Measurements from ENCODE around the gene LIPC. TPM values are rescaled to one million over a fixed set of nuclear protein-coding genes. Genes with fewer than 3 reads are reported as not detected.

The LIPC gene
- total RNA-seq, 1 donor from 2014 or later: not detected

DNA sequence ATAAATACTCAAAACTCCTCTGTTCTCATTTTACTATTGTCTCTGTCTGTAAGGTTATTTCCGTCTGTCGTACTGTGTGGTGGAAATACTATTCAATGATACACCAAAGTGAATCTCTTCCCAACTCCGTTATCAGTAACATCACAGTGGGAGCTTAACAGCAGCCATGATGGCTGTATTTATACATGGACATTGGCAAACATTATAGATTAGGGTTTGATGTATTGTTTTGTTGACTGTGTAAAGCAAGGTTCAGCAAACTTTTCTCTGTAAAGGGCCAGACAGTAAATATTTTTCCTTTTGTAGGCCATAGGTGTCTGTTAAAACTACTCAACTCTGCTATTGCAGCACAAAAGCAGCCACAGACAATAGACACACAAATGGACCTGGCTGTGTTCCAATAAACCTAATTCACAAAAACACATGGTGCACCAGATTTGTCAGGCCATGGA is 23.2 kb downstream of the LIPC start:
- TF ChIP-seq, protein P1, sequence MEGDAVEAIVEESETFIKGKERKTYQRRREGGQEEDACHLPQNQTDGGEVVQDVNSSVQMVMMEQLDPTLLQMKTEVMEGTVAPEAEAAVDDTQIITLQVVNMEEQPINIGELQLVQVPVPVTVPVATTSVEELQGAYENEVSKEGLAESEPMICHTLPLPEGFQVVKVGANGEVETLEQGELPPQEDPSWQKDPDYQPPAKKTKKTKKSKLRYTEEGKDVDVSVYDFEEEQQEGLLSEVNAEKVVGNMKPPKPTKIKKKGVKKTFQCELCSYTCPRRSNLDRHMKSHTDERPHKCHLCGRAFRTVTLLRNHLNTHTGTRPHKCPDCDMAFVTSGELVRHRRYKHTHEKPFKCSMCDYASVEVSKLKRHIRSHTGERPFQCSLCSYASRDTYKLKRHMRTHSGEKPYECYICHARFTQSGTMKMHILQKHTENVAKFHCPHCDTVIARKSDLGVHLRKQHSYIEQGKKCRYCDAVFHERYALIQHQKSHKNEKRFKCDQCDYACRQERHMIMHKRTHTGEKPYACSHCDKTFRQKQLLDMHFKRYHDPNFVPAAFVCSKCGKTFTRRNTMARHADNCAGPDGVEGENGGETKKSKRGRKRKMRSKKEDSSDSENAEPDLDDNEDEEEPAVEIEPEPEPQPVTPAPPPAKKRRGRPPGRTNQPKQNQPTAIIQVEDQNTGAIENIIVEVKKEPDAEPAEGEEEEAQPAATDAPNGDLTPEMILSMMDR (IDR thresholded peaks at IDR 0.05): no peak
- H3K9me3 ChIP-seq: no peaks in the 10 kb centered on the region
- H3K27me3 ChIP-seq: no peaks in the 10 kb centered on the region
- H3K27ac ChIP-seq: no peak overlapping the region
- no peak for DNase-seq (ENCODE audit: low spot score in 2 of 2)
- intact Hi-C loops (cut with DNase I): no loop called here
- H3K36me3 ChIP-seq: no peaks in the 10 kb centered on the region
- no peaks in the 10 kb centered on the region for H3K4me1 ChIP-seq
- no peak overlapping the region for H3K4me3 ChIP-seq

DNA sequence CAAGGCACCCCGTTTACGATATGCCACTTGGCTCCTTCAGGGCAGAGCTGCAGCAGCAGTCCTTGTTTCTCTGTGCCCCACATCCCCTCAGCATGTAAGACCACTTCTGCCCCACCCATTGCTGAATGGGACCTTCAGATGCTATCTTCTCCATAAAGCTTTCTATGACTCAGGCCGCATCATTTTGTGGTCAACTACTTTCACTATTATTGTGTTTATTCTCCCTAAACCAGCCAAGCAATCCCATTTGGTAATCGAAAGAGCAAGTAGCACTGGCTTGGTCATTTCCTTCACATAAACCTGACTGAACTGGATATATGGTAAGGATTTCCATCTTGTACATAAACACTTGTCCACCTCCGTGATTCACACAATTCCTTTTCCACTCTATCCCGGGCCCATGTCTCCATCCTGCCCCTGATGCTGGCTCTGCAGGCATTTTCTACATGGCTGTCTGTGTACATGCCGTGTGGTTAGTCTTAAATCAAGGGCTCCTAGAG is 25.7 kb downstream of the LIPC start:
- intact Hi-C loops (cut with DNase I): no loop called here
- no peak overlapping the region for H3K4me3 ChIP-seq
- no peaks in the 10 kb centered on the region for H3K27me3 ChIP-seq
- H3K9me3 ChIP-seq: no peaks in the 10 kb centered on the region
- DNase-seq (ENCODE audit: low spot score in 2 of 2): no peak
- no peaks in the 10 kb centered on the region for H3K36me3 ChIP-seq
- no peaks in the 10 kb centered on the region for H3K4me1 ChIP-seq
- TF ChIP-seq, protein P1 (IDR thresholded peaks at IDR 0.05): no peak
- no peak overlapping the region for H3K27ac ChIP-seq

DNA sequence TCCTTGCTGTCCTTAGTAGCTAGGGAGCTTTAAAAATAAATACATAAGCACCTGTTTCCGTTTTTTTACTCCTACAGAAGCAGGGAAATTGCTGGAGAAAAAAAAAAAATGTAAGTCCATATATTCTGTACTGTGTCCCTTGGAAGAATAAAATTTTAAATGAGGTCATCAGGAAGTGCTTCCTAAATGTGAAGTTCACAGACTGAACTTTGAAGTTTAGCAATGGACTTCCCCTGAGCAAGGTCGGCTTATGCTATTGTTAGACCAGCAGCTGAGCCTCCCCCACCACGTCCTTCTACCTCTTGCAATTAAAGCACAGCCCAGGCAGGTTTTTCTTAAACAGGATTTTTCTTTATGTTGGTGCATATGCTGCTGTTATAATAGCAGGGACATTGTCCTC is 26.3 kb downstream of the LIPC start:
- Histone ChIP-seq H3K4me1 (no peaks in the 10 kb centered on the region), H3K27ac (no peak overlapping the region), H3K27me3 (no peaks in the 10 kb centered on the region), H3K9me3 (no peaks in the 10 kb centered on the region), H3K36me3 (no peaks in the 10 kb centered on the region), H3K4me3 (no peak overlapping the region)
- TF ChIP-seq, protein P1 (IDR thresholded peaks at IDR 0.05): no peak
- no peak for DNase-seq (ENCODE audit: low spot score in 2 of 2)
- intact Hi-C loops (cut with DNase I): no loop called here

DNA sequence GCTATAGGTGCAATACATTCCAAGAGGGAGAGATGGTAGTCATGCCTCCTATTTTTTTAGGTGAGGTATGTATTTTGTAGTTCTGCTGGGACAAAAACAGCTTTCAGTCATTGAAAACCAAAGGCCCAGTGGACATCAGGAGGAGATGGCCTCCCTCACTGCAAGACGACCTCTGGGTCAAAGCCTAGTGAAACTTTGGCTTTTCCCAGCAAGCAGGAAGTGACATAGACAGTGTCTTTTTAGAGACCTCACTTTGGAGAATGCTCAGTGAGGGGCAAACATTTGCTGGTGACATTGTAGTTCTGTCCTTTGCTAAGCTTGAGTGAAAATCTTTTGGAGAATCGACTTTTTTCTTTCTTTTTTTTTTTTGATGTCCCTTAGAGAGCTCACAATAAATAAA is 27.3 kb downstream of the LIPC start:
- no peaks in the 10 kb centered on the region for H3K36me3 ChIP-seq
- DNase-seq (ENCODE audit: low spot score in 2 of 2): no peak
- TF ChIP-seq, protein P1 (IDR thresholded peaks at IDR 0.05): no peak
- H3K27ac ChIP-seq: no peak overlapping the region
- H3K4me3 ChIP-seq: no peak overlapping the region
- intact Hi-C loops (cut with DNase I): no loop called here
- H3K4me1 ChIP-seq: no peaks in the 10 kb centered on the region
- H3K9me3 ChIP-seq: no peaks in the 10 kb centered on the region
- no peaks in the 10 kb centered on the region for H3K27me3 ChIP-seq

DNA sequence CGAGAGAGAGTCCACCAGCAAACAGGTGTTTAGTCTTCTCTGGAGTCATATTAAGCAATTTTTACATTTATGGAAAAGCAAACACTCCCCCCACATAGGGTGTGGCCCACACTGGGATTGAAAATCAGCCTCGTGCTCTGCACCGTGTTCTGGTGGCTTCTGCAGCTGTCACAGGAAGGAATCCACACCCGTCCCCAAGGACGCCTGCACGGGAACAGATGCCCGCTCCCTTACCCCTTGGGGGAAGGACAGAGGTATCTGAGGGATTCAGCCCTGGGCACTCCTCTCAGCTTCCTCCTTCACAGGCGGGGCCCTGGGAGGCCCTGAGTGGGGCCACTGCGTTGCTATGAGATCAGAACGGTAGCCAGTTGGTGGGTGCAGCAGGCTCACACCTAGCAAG is 27.8 kb downstream of the LIPC start:
- no peaks in the 10 kb centered on the region for H3K9me3 ChIP-seq
- no peaks in the 10 kb centered on the region for H3K36me3 ChIP-seq
- intact Hi-C loops (cut with DNase I): no loop called here
- no peak for DNase-seq (ENCODE audit: low spot score in 2 of 2)
- H3K27me3 ChIP-seq: no peaks in the 10 kb centered on the region
- H3K4me3 ChIP-seq: no peak overlapping the region
- no peaks in the 10 kb centered on the region for H3K4me1 ChIP-seq
- no peak overlapping the region for H3K27ac ChIP-seq
- TF ChIP-seq, protein P1 (IDR thresholded peaks at IDR 0.05): no peak

All from ascending aorta (tissue), 2 donors.